IPS-NIHi7 (cell line): ENCODE data around the gene PRCP.
"Not testable (repeated sequence)": the region's sequence is repeated elsewhere in the genome, so short reads cannot be mapped to it uniquely, and the experiment has no call there.

Experiments used
- DNase-seq: peaks from one replicate; pipeline ENCODE4 v3.0.0; 2012; ENCODE audit warnings: mixed read lengths; ENCODE audit errors: extremely low spot score

The PRCP gene

GRCh38 chr11:82900277-82901164 is at the start of gene PRCP:
Gene PRCP, minus strand, starts transcription at chr11:82900430. Its CDS starts 28 bp downstream, at chr11:82900402.
- peak; percentile 97 for DNase-seq

GRCh38 chr11:82949352-82949751 is 49.1 kb upstream of the PRCP start:
- DNase-seq: no peak

- no peak for DNase-seq
Measured at GRCh38 chr11:82945682-82946081, 45.5 kb upstream of the PRCP start.

- DNase-seq: not testable (repeated sequence)
Measured at GRCh38 chr11:82945041-82945440, 44.8 kb upstream of the PRCP start.

- no peak for DNase-seq
Measured at GRCh38 chr11:82944198-82944597, 44.0 kb upstream of the PRCP start.

- not testable (repeated sequence) for DNase-seq
Measured at GRCh38 chr11:82943430-82943829, 43.2 kb upstream of the PRCP start.

GRCh38 chr11:82942376-82942775 is 42.1 kb upstream of the PRCP start:
- no peak for DNase-seq

- no peak for DNase-seq
Measured at GRCh38 chr11:82939456-82939855, 39.2 kb upstream of the PRCP start.

GRCh38 chr11:82937554-82937953 is 37.3 kb upstream of the PRCP start:
- no peak for DNase-seq

- no peak for DNase-seq
Measured at GRCh38 chr11:82936261-82936660, 36.0 kb upstream of the PRCP start.

- DNase-seq: no peak
Measured at GRCh38 chr11:82932564-82932963, 32.3 kb upstream of the PRCP start.

GRCh38 chr11:82930734-82931133 is 30.5 kb upstream of the PRCP start:
- DNase-seq: no peak

GRCh38 chr11:82930229-82930628 is 30.0 kb upstream of the PRCP start:
- no peak for DNase-seq

GRCh38 chr11:82929121-82929520 is 28.9 kb upstream of the PRCP start:
- DNase-seq: no peak

- peak; percentile 51 for DNase-seq
Measured at GRCh38 chr11:82927264-82927880, 27.1 kb upstream of the PRCP start.

- DNase-seq: no peak
Measured at GRCh38 chr11:82924522-82925224, 24.4 kb upstream of the PRCP start.

- not testable (repeated sequence) for DNase-seq
Measured at GRCh38 chr11:82922396-82923173, 22.4 kb upstream of the PRCP start.

- not testable (repeated sequence) for DNase-seq
Measured at GRCh38 chr11:82920227-82920626, 20.0 kb upstream of the PRCP start.

- not testable (repeated sequence) for DNase-seq
Measured at GRCh38 chr11:82919786-82920185, 19.6 kb upstream of the PRCP start.

GRCh38 chr11:82909015-82909640 is 8.9 kb upstream of the PRCP start:
- no peak for DNase-seq

GRCh38 chr11:82908311-82908710 is 8.1 kb upstream of the PRCP start:
- DNase-seq: no peak
